Measurements from ENCODE around the gene C1orf159.
A peak's percentile ranks its signal among the peaks of the same experiment; 100 is the strongest.
"Not testable (repeated sequence)": the region's sequence is repeated elsewhere in the genome, so short reads cannot be mapped to it uniquely, and the experiment has no call there.

Gene C1orf159

DNA sequence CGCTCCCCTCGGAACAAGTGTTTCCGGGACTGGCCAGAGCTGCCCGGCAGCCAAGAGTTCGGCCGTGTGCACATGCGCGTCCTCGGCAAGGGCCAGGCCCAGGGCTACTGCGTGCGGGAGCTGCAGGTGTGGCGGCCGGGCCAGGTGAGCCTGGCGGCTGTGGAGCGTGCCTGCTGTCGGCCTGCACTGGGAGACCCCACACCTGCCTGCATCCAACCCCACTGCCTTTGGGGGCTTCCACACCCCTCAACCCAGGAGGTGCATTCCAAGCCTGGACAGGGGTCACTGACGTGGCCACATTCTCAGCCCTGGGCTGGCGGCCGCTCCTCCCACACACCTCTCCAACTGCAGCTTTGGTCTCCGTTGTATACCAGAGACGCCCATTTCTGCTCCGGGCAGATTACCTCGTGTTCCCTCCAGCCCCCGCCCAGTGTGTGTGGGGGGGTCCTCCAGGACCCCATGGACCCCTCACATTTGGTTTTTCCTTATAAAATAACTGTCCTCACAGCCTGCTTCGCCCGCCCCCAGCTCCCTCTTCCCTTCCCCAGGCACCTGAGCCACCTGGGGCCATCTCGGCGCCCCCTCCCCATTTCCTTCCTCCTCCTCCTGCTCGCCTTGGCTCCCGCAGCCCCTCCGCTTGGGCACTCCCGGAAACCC, 47.9 kb downstream of the C1orf159 start:
- Histone ChIP-seq H3K9me3 (ENCODE audit: control insufficient read depth, insufficient read depth, low read length) (no peaks in the 10 kb centered on the region), H3K4me3 (ENCODE audit: low read depth, low read length) (peak overlapping the region; percentile 49), H3K4me1 (ENCODE audit: control insufficient read depth, insufficient read depth, low read length) (no peaks in the 10 kb centered on the region), H3K9ac (ENCODE audit: low read depth, low read length) (no peak overlapping the region), H3K36me3 (ENCODE audit: control insufficient read depth, insufficient read depth, low read length) (no peaks in the 10 kb centered on the region), H3K27me3 (ENCODE audit: control insufficient read depth, insufficient read depth, low read length) (peaks cover 17% of the 10 kb centered on the region)

DNA sequence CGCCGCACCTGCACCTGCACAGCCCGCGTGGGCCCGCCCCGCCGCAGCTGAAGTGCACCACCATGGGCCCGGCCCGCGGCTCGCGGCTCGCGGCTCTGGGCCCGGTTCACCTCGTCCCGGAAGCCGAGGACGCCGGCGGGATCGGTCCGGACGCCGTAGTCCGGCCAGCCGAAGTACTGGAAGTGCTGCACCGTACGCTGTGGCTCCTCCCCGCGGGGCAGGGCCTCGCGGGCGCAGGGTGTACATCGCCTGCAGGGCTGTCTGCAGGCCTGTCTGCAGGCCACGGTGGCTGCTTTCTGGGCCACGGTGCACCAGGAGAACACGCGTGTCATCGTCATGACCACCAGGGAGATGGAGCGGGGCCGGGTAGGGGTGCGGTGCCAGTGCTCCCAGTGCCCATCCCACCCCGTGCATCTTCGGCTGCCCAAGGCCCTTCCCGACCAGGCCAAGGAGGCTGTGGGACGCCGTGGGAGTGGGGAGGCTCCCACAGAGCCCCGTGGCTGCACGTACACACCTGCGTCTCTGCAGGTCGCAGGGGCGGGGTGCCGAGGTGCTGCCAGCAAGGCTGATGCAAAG, 48.5 kb downstream of the C1orf159 start:
- Histone ChIP-seq H3K4me3 (ENCODE audit: low read depth, low read length) (no peak overlapping the region), H3K36me3 (ENCODE audit: control insufficient read depth, insufficient read depth, low read length) (no peaks in the 10 kb centered on the region), H3K4me1 (ENCODE audit: control insufficient read depth, insufficient read depth, low read length) (no peaks in the 10 kb centered on the region), H3K9me3 (ENCODE audit: control insufficient read depth, insufficient read depth, low read length) (no peaks in the 10 kb centered on the region), H3K9ac (ENCODE audit: low read depth, low read length) (no peak overlapping the region), H3K27me3 (ENCODE audit: control insufficient read depth, insufficient read depth, low read length) (peaks cover 21% of the 10 kb centered on the region)

DNA sequence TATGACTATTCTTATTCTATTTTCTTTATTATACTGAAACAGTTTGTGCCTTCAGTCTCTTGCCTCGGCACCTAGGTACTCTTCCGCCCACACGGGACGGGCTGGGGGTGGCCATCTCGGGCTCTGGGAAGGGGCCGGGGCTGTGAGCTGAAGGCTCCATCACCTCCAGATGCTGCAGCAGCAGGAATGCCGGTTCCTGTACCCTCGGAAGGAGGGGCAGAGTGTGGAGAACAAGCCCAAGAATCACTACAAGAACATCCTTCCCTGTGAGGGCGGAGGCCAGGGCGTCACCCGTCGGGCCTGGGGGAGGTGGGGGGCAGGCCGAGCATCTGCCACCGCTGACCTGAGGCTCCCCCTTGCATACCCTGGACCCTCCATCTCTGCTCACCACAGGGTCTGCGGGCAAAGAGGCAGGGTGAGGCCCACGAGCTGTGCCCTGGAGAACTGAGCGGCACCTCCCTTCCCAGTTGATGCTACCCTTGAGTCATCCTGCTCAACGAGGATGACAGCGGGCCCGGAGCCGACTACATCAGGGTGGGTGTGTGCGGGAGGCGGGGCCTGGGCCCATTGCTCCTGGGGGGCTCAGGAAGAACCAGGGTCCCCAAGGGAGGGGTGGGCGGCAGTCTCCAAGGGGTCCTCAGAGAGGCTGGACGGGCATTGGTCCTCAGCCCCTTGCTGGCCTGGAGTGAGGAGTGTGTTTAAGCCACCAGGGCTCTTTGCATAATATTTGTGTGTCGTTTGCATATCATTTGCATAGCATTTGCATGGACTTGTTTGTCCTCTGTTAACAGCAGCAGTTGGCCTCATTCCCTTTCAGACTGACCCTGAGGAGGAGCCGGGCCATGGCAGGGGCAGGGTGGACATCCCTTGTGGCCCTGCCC, 49.2 kb downstream of the C1orf159 start:
- no peaks in the 10 kb centered on the region for H3K9me3 ChIP-seq (ENCODE audit: control insufficient read depth, insufficient read depth, low read length)
- peaks cover 25% of the 10 kb centered on the region for H3K27me3 ChIP-seq (ENCODE audit: control insufficient read depth, insufficient read depth, low read length)
- no peaks in the 10 kb centered on the region for H3K36me3 ChIP-seq (ENCODE audit: control insufficient read depth, insufficient read depth, low read length)
- no peak overlapping the region for H3K4me3 ChIP-seq (ENCODE audit: low read depth, low read length)
- H3K4me1 ChIP-seq (ENCODE audit: control insufficient read depth, insufficient read depth, low read length) = no peaks in the 10 kb centered on the region
- no peak overlapping the region for H3K9ac ChIP-seq (ENCODE audit: low read depth, low read length)

DNA sequence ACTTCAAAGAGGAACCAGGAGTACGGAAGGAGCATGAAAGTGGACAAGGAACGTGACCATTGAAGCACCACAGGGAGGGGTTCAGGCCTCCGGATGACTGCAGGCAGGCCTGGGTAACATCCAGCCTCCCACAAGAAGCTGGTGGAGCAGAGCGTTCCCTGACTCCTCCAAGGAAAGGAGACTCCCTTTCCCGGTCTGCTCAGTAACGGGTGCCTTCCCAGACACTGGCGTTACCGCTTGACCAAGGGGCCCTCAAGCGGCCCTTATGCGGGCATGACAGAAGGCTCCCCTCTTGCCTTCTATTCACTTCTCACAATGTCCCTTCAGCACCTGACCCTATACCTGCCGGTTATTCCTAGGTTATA, 50.0 kb downstream of the C1orf159 start:
- H3K4me3 ChIP-seq (ENCODE audit: low read depth, low read length); H3K9me3 ChIP-seq (ENCODE audit: control insufficient read depth, insufficient read depth, low read length); H3K36me3 ChIP-seq (ENCODE audit: control insufficient read depth, insufficient read depth, low read length); H3K4me1 ChIP-seq (ENCODE audit: control insufficient read depth, insufficient read depth, low read length); H3K9ac ChIP-seq (ENCODE audit: low read depth, low read length): not testable (repeated sequence)
- peaks cover 27% of the 10 kb centered on the region for H3K27me3 ChIP-seq (ENCODE audit: control insufficient read depth, insufficient read depth, low read length)

DNA sequence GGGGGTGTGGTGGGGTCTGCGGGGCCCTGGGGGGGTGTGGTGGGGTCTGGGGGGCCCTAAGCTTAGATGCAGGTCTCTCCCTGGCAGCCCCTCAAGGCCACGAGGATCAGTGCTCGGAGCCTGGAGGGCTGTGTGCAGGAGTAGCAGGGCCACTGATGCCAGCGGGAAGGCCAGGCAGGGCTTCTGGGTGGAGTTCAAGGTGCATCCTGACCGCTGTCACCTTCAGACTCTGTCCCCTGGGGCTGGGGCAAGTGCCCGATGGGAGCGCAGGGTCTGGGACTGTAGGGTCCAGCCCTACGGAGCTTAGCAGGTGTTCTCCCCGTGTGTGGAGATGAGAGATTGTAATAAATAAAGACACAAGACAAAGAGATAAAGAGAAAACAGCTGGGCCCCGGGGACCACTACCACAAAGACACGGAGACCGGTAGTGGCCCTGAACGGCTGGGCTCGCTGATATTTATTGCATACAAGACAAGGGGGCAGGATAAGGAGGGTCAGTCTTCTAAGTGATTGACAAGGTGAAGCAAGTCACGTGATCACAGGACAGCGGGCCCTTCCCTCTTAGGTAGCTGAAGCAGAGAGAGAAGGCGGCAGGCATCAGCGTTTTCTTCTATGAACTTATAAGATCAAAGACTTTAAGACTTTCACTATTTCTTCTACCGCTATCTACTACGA, 50.5 kb downstream of the C1orf159 start:
- H3K36me3 ChIP-seq (ENCODE audit: control insufficient read depth, insufficient read depth, low read length) = no peaks in the 10 kb centered on the region
- H3K9ac ChIP-seq (ENCODE audit: low read depth, low read length) = no peak overlapping the region
- no peaks in the 10 kb centered on the region for H3K9me3 ChIP-seq (ENCODE audit: control insufficient read depth, insufficient read depth, low read length)
- H3K4me3 ChIP-seq (ENCODE audit: low read depth, low read length) = no peak overlapping the region
- H3K27me3 ChIP-seq (ENCODE audit: control insufficient read depth, insufficient read depth, low read length) = peaks cover 30% of the 10 kb centered on the region
- no peaks in the 10 kb centered on the region for H3K4me1 ChIP-seq (ENCODE audit: control insufficient read depth, insufficient read depth, low read length)

GRCh38 chr1:1063945-1064831, 51.7 kb downstream of the C1orf159 start:
- H3K27me3 ChIP-seq (ENCODE audit: control insufficient read depth, insufficient read depth, low read length) = peaks cover 28% of the 10 kb centered on the region

DNA sequence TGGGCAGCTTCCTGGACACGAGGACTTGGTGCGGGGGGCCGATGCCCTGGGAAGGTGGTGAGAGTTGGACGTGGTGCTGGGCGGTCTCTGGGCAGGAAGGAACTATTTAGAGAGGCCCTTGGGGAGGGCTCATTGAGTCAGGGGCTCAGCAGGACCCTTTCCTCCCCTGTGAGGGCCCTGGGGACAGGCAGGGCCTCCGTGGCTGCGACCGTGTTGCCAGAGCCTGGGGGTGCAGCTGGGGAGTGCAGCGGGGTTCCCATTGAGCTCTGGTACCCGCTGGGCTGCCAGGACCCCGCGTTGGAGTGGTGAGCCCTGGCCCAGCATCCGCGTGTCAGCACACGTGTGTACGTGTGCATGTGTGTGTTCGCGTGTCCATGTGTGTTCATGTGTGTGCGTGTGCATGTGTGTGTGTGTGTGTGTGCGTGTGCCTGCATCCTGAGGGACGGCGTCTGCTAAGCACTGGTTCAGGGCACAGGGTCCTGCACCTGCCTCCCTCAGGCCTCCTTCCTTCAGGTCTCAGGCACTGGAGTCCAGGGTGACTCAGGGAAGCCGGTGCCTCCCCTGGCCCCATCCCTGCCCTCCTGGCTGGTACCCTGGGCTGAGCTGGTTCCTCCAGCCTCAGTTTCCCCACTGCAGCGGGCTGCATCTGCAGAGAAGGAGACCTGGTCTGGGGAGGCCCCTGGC, 52.5 kb downstream of the C1orf159 start:
- no peak overlapping the region for H3K4me3 ChIP-seq (ENCODE audit: low read depth, low read length)
- no peaks in the 10 kb centered on the region for H3K36me3 ChIP-seq (ENCODE audit: control insufficient read depth, insufficient read depth, low read length)
- no peak overlapping the region for H3K9ac ChIP-seq (ENCODE audit: low read depth, low read length)
- H3K9me3 ChIP-seq (ENCODE audit: control insufficient read depth, insufficient read depth, low read length) = no peaks in the 10 kb centered on the region
- H3K4me1 ChIP-seq (ENCODE audit: control insufficient read depth, insufficient read depth, low read length) = no peaks in the 10 kb centered on the region
- peaks cover 33% of the 10 kb centered on the region for H3K27me3 ChIP-seq (ENCODE audit: control insufficient read depth, insufficient read depth, low read length)

More at GRCh38 chr1:1063945-1064831, 51.7 kb downstream of the C1orf159 start:
- Histone ChIP-seq H3K9ac (ENCODE audit: low read depth, low read length) (no peak overlapping the region), H3K4me3 (ENCODE audit: low read depth, low read length) (peak overlapping the region; percentile 22), H3K4me1 (ENCODE audit: control insufficient read depth, insufficient read depth, low read length) (no peaks in the 10 kb centered on the region), H3K9me3 (ENCODE audit: control insufficient read depth, insufficient read depth, low read length) (no peaks in the 10 kb centered on the region), H3K36me3 (ENCODE audit: control insufficient read depth, insufficient read depth, low read length) (no peaks in the 10 kb centered on the region)

- no peaks in the 10 kb centered on the region for H3K36me3 ChIP-seq (ENCODE audit: control insufficient read depth, insufficient read depth, low read length)
- peaks cover 35% of the 10 kb centered on the region for H3K27me3 ChIP-seq (ENCODE audit: control insufficient read depth, insufficient read depth, low read length)
- H3K4me1 ChIP-seq (ENCODE audit: control insufficient read depth, insufficient read depth, low read length) = no peaks in the 10 kb centered on the region
- no peaks in the 10 kb centered on the region for H3K9me3 ChIP-seq (ENCODE audit: control insufficient read depth, insufficient read depth, low read length)
- no peak overlapping the region for H3K9ac ChIP-seq (ENCODE audit: low read depth, low read length)
- H3K4me3 ChIP-seq (ENCODE audit: low read depth, low read length) = no peak overlapping the region
Measured at GRCh38 chr1:1062348-1063163, 53.3 kb downstream of the C1orf159 start.

DNA sequence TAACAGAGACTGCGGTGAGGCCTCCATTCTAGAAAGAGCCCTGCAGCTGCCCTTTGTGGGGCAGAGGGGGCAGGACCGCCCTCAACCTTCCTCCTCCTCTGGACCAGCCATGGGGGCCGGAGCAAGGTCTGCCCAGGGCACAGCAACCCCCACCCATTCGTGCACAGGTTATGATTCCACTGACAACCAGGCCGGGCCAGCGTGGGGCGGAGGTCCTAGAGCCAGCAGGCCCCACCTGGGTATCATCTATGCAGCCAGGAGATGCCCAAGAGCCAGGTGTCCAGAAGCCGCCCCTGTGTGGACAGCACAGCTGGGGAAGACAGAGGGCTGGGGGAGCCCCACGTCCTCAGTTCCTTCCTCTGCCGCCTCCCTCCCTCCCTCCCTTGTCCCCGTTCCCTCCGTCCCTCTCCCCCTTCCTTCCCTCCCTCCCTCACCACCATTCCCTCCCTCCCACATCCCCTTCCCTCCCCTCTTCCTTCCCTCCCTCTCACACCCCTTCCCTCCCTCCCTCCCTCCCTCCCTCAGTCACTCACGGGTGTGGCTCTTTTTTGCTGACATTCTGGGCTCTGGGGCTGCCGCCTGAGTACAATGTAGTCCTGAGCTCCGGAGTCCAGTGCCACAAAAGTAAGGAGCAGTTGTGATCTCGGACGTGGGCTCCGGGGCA, 54.1 kb downstream of the C1orf159 start:
- H3K27me3 ChIP-seq (ENCODE audit: control insufficient read depth, insufficient read depth, low read length) = peaks cover 35% of the 10 kb centered on the region
- H3K9ac ChIP-seq (ENCODE audit: low read depth, low read length) = no peak overlapping the region
- no peaks in the 10 kb centered on the region for H3K9me3 ChIP-seq (ENCODE audit: control insufficient read depth, insufficient read depth, low read length)
- no peaks in the 10 kb centered on the region for H3K36me3 ChIP-seq (ENCODE audit: control insufficient read depth, insufficient read depth, low read length)
- no peak overlapping the region for H3K4me3 ChIP-seq (ENCODE audit: low read depth, low read length)
- no peaks in the 10 kb centered on the region for H3K4me1 ChIP-seq (ENCODE audit: control insufficient read depth, insufficient read depth, low read length)

Data from iPS-15b (cell line).